Measurements from ENCODE around the gene OR4C3. TPM values are rescaled to one million over a fixed set of nuclear protein-coding genes. Genes with fewer than 3 reads are reported as not detected.
"Not testable (repeated sequence)": the region's sequence is repeated elsewhere in the genome, so short reads cannot be mapped to it uniquely, and the experiment has no call there.

Gene OR4C3
- total RNA-seq, 2 donors from 2014 or later: not detected

DNA sequence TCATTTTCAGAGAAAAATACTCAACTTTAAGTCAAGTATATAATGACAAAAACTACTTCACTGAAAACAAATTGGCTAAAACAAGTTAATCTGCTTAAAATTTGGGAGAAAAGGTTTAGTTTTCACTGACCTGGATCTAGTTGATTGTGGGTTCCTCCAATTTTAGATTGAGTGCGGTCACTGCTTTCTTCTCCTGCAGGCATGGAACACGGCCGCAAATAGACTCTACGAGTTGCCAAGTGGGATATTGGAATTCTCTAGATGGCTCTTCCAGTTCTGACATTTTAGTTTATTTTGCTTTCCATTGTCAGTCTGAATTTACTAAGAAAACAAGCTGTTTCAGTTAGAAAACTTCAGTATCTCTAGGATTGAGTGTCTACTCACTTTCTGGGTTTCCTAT, 29.3 kb downstream of the OR4C3 start:
- Histone ChIP-seq H3K27me3 (no peaks in the 10 kb centered on the region), H3K36me3 (no peaks in the 10 kb centered on the region), H3K27ac (no peak overlapping the region), H3K4me1 (no peaks in the 10 kb centered on the region), H3K9ac (ENCODE audit: low read depth in 2 of 2, low read length in 2 of 2) (no peak overlapping the region), H3K9me3 (no peaks in the 10 kb centered on the region), H3K4me3 (no peak overlapping the region)
- DNase-seq: no peak
- TF ChIP-seq, protein P1, sequence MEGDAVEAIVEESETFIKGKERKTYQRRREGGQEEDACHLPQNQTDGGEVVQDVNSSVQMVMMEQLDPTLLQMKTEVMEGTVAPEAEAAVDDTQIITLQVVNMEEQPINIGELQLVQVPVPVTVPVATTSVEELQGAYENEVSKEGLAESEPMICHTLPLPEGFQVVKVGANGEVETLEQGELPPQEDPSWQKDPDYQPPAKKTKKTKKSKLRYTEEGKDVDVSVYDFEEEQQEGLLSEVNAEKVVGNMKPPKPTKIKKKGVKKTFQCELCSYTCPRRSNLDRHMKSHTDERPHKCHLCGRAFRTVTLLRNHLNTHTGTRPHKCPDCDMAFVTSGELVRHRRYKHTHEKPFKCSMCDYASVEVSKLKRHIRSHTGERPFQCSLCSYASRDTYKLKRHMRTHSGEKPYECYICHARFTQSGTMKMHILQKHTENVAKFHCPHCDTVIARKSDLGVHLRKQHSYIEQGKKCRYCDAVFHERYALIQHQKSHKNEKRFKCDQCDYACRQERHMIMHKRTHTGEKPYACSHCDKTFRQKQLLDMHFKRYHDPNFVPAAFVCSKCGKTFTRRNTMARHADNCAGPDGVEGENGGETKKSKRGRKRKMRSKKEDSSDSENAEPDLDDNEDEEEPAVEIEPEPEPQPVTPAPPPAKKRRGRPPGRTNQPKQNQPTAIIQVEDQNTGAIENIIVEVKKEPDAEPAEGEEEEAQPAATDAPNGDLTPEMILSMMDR (IDR thresholded peaks at IDR 0.05): no peak
- intact Hi-C loops (cut with DNase I): no loop called here

DNA sequence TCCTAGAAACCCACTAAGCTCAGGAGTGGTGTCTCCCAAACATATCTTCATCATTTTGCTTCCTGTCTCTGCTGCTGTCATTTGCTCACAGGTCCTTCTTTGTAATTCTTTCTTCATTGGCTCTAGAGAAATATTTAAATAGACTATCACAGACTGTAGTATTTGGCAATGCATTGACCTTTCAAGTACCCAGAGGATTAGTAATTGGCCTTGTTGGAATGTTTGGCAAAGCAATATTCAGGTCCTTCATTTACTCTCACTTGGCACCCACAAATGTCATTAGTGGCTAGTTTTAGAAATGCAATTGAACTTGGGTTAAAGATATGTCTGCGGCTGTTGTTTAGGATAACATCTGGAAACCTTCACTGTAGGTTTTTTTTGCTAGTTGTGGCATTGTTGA, 30.0 kb downstream of the OR4C3 start:
- intact Hi-C loops (cut with DNase I): loop anchor here (5.0 kb wide), 1 partner anchor 1673 kb away; no protein-coding TSS in a partner anchor
- TF ChIP-seq, protein P1 (IDR thresholded peaks at IDR 0.05): no peak
- Histone ChIP-seq H3K36me3 (no peaks in the 10 kb centered on the region), H3K27ac (no peak overlapping the region), H3K4me1 (no peaks in the 10 kb centered on the region), H3K4me3 (no peak overlapping the region), H3K9me3 (no peaks in the 10 kb centered on the region), H3K9ac (ENCODE audit: low read depth in 2 of 2, low read length in 2 of 2) (no peak overlapping the region), H3K27me3 (no peaks in the 10 kb centered on the region)
- no peak for DNase-seq

DNA sequence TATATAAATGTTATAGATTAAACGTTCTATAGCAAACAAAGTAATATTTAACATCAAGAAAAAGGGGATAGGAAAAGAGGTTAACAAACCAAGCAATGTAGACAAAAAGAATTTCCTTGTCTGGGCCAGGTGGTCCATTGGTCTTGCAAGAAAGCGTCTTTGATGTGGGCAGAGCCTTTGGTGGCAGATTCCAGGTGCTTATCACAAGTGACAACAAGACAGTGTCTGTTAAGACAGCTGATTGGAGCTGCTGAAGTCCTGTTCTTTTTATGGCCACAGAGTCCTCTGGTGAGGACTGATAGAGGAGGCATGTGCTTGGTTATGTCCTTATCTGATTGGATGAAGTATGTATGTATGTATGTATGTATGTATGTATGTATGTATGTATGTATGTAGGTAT, 36.6 kb downstream of the OR4C3 start:
- H3K9ac ChIP-seq (ENCODE audit: low read depth in 2 of 2, low read length in 2 of 2); H3K4me1 ChIP-seq; DNase-seq; H3K27ac ChIP-seq; intact Hi-C loops (cut with DNase I); H3K27me3 ChIP-seq; H3K4me3 ChIP-seq; H3K9me3 ChIP-seq; H3K36me3 ChIP-seq: not testable (repeated sequence)

DNA sequence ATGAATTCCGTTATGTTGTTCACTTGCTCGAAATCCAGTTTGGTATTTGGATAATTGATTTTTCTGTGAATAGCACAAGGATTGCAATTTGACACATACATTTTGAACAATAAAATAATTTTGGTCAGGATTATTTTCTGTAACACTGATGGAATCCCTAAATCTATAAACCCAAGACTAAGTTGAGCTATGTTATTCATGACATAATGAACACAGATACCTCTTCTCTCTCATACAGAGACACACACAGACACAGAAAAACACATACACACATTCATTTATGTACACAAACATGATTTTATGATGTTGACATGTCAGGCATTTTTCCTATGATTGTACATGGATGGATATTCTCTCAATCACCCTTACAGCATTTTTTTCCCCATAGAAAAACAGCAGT, 41.6 kb downstream of the OR4C3 start, which contains the start of gene OR4C5:
Gene OR4C5 (minus strand): TSS at position 101 of the 400 bp plus-strand sequence. CDS start 0 bp downstream, at position 101.
- Histone ChIP-seq H3K27me3 (no peaks in the 10 kb centered on the region), H3K36me3 (no peaks in the 10 kb centered on the region), H3K9ac (ENCODE audit: low read depth in 2 of 2, low read length in 2 of 2) (no peak within 1 kb of the TSS), H3K27ac (no peak within 1 kb of the TSS), H3K4me1 (no peaks in the 10 kb centered on the region), H3K4me3 (no peak within 1 kb of the TSS), H3K9me3 (no peaks in the 10 kb centered on the region)
- no peak for DNase-seq
- TF ChIP-seq, protein P1 (IDR thresholded peaks at IDR 0.05): no peak
- intact Hi-C loops (cut with DNase I): no loop called here

Other genes starting within 250 kb of the OR4C3 start
- not detected for gene OR4B1, start 108.1 kb upstream of the OR4C3 start, total RNA-seq
- not detected for gene OR4X2, start 79.8 kb upstream of the OR4C3 start, total RNA-seq
- gene OR4X1, start 61.1 kb upstream of the OR4C3 start, total RNA-seq: not detected
- gene OR4S1, start 18.7 kb upstream of the OR4C3 start, total RNA-seq: not detected
- not detected for gene OR4C5, start 41.5 kb downstream of the OR4C3 start, total RNA-seq
- gene OR4A47, start 163.9 kb downstream of the OR4C3 start, total RNA-seq: not detected